RPMI7951 (cell line): ENCODE measurements around the gene GLB1L. TPM values are rescaled to one million over a fixed set of nuclear protein-coding genes. Genes with fewer than 3 reads are reported as not detected.
"Not testable (repeated sequence)": the region's sequence is repeated elsewhere in the genome, so short reads cannot be mapped to it uniquely, and the experiment has no call there.

ENCODE experiments used
- DNase-seq: peaks from one replicate; pipeline ENCODE4 v3.0.0-alpha.2; 2012; ENCODE audit warnings: low read depth
- total RNA-seq: library from RNA; depleted of rRNA; stranded (reverse); fragments of >200 nt; shearing (Covaris generic); gene quantifications from 2 replicates; pipeline ENCODE4 v1.2.3, GENCODE V29; 2014

GLB1L gene
- total RNA-seq, 1 experiment from 2014 or later: 35.0 TPM

DNA sequence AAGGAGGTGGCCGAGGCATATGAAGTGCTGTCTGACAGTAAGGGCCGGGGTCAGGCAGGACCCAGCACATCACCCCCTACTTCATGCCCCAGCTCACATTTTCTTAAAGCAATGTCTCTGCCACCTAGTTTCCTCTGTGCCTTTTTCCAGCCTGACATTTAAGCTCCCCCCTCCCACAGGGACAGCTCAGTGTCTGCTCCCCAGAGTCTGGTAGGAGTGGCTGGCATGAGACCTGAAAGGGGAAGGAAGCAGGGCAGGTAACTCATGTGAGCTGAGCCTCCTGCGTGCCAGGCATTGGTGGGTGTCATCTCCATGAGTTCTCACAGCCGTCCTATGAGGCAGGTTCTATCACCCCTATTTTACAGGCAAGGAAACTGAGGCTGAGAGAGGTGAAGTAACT, 35.4 kb upstream of the GLB1L start:
- DNase-seq: no peak

DNA sequence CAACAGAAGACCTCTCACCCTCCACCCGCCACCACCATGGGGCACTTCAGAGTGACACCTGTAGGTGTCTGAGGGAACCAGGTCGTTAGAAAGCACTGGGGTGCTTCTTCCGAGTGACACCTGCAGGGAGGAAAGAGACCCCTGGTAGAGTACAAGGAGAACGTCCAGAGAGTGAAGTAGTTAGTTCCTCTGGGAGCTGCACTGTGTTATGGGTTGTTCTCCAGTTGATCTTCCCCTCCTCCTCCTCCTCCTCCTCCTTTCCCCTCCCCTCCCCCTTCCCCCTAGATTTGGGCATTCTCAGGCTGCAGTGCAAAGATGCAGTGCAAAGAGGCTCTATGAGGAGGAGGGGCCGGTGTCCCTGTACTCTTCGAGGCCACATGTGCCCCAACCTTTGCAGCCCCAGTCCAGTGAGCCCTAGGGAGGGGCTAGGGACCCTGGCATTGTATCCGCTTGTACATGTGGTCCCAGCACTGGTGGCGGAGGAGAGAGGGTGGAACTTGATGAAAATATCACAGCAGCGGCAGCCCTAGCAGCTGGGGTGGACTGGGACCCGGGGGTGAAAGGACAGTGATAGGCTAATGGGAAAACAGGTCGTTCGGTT, 34.8 kb upstream of the GLB1L start:
- DNase-seq: no peak

DNA sequence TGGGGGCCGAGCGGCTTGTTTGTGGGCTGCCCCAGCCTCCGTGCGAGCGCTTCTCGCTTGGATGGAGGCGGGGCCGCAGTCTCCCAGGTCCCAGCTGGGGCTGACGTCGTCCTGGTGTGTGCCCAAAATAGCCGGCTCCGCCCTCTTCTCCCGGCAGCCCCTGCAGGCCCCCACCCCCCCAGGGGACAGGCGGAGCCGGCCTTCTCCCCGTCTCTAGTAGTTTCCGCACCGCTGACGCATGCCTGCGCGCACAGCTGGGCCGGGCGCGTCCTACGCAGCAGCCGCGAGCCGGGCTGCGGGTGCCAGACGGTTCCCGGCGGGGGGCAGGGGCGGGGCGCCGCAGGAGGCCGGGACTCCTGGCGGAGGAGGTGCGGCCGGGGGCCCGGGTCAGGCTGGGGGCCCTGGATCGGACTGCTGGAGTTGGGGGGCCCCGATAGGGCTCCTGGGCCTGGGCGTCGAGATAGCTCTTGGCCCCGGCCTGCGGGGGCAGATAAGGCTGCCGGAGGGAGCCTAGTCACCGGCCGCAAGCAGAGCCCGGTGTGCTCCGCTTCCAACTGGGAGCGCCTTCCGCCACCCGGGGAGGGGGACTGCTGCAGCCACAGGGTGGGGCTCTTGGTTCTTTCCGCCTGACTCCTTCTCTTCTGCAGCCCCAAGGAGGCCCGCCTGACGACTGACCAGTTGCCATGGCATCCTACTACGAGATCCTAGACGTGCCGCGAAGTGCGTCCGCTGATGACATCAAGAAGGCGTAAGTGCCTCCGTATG, 34.1 kb upstream of the GLB1L start, which contains the start of gene DNAJB2:
Gene DNAJB2, plus strand, starts transcription at position 216 of the 765 bp plus-strand sequence. Its CDS starts 468 bp downstream, at position 684.
- DNase-seq: peak; percentile 99

DNA sequence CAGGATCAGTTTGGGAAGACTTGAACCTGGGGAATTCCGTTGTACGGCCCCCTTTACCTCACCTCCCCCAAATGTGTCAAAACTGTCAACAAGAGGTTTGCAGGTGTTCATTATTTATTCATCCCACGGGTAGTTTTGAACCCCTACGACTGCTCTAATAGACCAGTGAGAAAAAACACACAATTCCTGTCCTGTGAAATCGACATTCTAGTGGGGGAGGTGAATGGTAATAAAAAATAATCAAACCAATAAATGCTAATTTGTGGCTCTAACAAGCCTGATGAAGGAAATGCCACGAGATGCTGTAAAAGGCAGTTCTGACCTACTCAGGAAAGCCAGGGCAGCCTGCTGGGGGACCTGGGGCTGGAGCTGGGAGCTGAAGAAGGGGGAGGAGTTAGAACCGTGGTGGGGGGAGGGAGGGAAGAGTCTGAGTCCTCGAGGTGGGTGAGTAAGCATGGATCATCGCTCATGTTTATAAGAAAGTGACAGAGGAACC, 33.5 kb upstream of the GLB1L start:
- no peak for DNase-seq

DNA sequence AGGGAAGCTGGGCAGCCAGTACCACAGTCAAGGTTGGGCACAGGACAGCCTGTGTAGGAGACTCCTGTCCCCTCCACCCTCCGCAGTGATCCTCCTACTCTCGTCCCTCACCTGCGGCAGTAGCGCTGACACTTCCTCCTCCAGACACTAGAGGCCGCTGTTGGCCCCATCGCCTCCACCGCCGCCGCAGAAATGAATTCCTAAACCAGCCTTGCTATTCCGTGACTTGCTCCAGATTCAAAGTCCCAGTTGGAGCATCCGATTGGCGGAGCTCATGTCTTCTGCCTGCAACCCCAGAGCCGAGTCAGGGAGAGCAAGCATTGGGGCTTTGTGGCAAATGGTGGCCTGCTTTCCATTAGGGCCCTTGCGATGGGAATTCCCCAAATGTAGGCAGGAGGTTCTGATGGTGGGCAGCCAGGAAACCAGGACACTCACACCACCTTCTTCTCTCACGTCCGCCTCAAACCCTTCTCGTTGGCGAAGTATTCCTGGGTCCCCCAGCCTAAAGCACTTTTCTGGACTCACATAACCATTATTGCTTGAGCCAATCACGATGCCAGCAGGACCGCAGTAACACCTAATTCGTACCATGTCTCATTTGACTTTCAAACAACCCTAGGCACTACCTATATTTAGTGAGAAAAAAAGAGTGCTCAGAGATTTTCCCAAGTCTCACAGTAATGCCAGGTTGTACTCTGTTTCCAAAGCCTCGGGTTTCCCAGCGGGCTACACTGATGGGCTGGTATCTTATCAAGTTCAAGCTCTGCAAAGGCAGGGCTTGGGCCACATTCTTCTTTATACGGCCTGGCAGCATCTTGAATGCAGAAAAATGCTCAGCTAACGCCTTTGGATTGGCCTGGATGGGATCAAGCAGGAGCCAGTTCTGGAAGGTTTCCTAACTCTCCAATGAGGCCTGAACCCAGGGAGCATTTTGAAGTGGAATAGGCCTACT, 32.7 kb upstream of the GLB1L start:
- DNase-seq: peak; percentile 77

DNA sequence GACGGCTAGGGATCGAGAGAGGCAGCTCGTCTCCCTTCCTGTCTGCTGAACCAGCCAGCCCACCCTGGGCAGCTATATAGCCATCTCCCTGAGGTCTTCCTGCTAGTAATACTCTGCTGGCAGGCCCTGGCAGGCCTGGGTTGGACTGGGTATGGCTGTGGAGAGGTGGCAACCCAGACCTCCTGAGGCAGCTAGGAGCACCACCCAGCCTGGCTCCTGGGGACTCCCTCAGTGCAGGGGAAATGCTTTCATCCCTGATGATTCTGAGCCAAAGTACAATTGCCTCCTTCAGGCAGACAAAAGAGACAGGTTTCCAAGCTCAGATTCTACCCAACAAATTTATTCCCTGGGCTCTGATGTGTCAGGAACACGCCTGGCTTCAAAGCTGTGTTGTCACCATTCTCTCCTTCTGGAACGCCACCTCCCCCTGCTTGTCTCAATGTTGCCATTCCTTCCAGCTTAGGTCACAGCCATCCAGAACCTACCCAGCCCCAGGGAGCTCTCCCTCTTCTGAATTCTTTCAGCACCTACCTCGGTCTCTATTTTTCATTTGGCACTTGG, 29.2 kb upstream of the GLB1L start:
- peak; percentile 81 for DNase-seq

DNA sequence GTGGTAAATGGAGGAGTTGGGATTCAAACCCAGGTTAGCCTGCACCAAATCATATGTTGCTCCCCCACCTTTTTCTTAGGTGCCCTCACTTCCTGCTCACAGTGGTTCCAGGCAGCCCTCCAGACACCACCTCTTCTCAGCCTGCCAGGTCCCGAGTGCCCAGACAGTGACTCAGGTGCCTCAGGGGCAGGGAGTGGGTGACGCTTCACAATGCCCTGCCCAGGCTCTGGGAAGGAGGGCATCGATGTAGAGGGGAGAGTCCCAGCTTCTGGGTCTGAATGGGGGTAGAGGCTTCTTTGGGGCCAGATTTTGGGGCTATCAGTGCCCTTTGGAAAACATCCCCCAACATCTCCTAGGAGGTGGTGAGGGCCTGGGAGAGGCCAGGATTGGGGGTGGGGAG, 28.7 kb upstream of the GLB1L start:
- DNase-seq: peak; percentile 84

DNA sequence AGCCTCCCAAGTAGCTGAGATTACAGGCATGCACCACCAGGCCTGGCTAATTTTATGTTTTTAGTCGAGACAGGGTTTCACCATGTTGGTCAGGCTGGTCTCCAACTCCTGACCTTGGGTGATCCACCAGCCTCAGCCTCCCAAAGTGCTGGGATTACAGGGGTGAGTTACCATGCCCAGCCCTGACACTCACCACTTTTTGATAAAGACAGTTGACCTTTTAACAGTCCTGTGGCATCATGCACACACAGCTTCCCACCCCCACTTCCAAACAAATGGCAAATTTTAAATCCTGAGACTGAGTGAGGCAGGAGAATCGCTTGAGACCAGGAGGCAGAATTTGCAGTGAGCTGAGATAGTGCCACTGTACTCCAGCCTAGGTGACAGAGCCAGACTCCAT, 27.8 kb upstream of the GLB1L start:
- peak; percentile 82 for DNase-seq

DNA sequence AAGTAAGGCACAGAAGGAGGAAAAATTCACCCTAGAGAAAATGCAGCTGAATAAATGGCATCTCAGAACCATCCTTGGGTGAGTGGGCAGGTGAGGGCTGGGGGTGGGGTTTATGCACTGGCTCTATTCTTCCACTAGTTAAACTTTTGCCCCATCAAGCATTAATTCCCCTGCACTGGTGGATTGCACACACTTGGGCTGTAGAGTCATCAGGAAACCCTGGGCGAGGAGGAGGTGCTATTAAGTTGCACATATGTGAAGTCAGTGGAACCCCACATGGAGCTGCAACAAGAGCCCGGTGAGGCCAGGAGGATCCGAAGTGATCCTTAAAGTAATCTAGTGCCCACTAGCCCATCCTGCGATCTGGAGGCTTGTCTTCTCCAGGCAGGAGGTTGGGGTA, 27.1 kb upstream of the GLB1L start:
- no peak for DNase-seq

DNA sequence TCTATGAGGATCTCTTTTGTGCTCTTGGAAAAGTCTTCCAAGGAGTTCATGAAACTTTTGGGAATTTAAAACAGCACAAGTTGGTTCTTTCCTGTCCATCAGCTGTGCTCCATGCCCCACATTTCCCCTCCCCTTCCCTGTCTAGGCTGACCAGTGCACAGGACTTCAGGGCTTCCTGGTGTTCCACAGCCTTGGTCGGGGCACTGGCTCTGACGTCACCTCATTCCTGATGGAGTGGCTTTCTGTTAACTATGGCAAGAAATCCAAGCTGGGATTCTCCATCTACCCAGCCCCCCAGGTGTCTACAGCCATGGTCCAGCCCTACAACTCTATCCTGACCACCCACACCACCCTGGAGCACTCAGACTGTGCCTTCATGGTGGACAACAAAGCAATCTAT, 25.8 kb upstream of the GLB1L start:
- DNase-seq: no peak

DNA sequence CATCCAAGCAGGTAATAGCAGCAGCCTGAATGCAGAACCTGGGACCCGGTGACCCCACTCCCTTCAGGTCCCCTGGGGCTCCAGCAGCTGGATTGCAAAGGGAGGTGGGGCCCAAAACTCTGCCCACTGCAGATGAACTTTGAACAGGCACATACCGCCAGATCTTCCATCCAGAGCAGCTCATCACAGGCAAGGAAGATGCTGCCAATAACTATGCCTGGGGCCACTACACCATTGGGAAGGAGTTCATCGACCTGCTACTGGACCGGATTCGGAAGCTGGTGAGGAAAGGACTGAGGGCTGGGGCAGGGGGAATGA, 24.8 kb upstream of the GLB1L start:
- DNase-seq: no peak

DNA sequence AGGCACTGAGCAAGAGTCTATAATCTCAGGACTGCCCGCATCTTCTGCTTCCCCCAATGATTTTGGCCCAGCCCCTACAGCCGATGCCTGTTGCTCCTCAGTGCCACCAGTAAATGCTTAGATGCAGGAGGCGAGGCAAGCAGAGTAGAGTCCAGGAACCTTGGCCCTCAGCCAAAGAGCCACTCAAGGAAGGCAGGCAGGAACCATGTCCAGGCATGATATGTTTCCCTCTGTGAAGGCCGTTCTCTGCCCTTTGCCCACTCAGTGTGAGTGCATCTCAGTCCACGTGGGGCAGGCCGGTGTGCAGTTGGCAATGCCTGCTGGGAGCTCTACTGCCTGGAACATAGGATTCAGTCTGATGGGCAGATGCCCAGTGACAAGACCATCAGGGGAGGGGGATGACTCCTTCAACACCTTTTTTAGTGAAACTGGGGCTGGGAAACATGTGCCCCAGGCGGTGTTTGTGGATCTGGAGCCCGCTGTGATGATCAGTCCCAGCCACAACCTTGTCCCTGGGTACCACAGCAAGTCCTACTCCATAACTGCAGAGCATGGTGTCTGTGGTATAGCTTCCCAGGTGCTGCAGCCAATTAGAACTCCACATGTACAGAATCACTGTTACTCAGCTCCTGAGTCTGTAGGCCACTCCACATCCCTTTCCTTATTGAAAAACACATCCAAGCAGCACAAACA, 24.3 kb upstream of the GLB1L start:
- DNase-seq: no peak

DNA sequence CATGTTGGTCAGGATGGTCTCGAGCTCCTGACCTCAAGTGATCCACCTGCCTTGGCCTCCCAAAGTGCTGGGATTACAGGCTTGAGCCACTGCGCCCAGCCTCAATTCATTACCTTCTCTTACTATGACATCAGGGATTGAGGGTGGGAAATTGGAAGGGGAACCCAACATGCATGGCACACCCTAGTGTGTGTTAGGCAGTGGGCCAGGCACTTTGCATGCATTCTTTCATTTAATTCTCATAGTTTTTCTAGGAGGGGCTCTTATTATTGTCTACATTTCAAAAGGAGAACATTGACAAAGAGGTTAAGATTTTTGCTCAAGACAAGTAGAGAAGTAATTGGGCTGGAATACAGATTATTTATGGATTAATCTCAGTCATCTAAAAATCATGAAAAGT, 23.1 kb upstream of the GLB1L start:
- no peak for DNase-seq

DNA sequence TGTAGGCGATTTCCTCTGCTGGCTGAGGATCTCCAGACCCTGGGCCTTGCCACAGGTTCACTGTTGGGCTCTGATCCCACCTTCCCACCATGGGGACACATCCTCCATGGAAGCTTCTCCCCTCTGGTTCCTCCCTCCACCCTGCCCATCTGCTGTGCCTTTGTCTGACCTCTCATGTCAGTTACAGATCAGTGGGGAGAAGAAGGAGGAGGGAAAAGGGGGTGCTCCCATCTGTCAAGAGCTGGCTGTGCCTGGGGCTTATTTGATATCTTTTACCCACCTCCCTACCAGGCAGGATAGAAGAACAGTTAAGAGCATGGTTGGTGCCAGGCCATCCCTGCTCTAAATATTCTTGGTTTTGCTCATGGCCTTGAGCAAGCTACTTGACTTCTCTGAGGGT, 21.6 kb upstream of the GLB1L start:
- no peak for DNase-seq

DNA sequence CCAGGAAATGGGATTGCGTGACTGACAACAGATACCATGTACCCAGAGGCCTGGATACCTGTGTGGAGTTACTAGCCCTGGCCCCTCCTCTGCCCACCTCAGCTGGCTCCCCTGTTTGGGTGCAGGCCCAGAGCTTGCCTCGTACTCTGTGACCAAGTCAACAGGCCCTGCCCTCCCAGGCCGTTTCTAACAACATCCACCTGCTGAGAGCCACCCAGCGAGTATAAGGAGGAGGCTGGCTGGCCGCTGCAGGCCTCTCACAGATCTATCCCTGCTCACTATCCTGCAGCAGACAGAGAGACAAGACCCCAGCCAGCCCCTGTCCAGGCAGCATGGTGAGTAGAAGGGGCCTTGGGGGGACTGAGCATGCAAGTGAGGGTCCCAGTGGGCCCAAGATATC, 21.0 kb upstream of the GLB1L start:
- no peak for DNase-seq

DNA sequence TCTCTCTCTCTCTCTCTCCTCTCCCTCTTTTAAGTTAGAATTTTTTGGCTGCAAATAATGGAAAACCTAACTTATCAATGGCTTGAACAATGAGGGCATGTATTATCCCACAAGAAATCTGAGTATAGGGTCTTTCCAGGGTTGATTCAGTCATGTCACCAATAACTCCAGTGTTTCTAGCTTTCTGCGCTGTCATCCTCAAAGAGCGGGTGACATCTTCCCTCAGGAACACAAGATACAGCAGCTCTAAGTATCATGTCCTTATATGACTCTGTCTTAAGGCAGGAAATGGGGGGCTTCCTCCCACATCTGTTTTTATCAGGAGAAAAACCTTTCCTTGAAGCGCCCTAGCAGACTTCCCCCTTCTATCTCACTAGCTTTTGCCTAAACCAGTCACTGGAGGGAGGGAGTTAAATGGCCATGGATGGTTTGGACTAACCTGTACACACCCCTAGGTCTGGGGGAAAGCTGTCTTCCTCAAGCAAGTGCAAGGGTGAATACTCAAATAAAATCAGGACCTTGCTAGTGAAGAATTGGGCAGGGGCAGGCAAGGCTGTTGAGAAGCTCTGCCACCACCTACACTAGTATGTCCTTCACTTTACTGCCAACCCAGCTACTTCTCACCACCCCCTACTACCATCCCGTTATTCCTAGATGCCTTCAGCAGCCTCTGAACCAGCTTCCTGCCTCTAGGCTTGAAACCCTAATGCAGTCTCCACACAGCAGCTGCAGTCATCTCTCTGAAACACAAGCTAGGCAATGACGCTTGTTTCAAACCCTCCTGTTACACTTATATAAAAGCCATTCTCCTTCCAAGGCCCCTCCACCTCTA, 16.0 kb upstream of the GLB1L start:
- DNase-seq: no peak

DNA sequence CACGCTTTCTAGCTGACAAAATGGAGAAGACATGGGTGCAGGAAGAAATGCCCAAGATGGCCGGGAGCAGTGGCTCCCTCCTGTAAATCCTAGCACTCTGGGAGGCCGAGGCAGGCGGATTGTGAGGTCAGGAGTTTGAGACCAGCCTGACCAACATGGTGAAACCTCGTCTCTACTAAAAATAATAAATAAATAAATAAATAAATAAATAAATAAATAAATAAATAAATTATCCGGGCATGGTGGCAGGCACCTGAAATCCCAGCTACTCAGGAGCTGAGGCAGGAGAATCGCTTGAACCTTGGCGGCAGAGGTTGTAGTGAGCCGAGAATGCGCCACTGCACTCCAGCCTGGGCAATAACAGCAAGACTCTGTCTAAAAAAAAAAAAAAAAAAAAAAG, 13.7 kb upstream of the GLB1L start:
- DNase-seq: not testable (repeated sequence)

DNA sequence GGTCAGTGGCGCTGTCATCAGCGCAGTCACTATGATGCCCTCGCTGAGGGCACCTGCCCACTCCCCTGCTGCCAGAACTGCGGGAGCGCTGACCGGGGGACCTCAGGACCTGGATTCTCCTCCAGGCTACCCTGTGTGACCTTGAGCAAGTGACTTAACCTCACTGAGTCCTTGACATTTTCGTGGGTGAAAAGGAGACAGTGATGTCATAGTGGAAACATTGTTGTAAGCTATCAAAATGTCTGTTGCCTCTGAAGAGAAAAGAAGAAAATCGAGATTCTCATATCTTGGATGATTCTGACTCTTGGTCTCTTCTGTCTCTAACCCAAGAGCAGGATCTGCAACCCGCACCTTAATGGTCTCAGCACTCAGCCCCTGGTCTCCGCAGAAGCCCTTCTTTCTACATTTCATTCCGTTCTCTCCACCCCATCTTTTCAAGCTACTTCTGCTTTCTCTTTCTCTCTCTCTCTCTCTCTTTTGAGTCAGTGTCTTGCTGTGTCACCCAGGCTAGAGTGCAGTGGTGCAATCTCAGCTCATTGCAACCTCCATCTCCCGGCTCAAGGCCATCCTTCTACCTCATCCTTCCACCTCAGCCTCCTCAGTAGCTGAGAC, 9.5 kb upstream of the GLB1L start:
- no peak for DNase-seq

DNA sequence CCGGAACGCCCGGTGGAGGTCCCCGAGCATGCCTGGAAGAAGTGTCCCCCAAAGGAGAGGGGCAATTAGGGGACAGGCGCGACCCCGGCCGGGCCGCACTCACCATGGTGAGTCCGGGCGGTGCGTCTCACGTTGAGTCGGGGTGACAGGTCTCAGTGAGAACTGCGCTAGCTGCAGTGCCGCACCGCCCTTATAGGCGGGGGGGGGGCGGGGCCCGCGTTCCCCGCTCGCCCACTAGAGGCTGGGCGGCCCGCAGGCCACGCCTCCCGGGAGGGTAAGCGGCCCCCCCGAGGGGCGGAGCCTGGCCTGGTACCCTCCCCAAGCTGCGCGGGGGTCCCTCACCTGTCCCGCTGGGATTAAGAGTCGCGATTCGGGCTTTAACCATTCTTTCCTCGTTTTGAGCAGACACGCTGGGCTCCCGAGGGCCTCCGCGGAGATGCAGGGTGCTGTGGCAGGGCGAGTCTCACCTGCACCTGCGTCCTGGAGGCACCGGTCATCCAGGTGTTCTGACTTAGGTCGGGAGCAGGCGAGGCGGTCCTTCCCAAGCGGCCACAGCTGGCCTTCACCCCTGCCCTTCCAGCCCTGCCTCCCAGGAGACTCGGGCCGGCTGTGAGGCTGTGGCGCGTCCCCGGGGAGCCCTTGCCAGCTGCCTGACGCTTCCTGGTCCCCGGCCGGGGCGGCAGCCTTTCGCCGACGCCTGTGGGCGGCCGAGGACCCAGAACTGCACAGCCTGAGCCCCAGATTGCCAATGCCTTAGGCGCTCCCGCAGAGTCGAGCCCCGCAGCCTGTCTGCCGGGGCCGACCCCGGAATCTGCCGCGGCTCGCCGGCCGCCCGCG, 8.7 kb upstream of the GLB1L start, which contains the start of gene TUBA4A:
Gene TUBA4A, minus strand, starts transcription at position 166 of the 837 bp plus-strand sequence. Its CDS starts 60 bp downstream, at position 106.
- peak; percentile 65 for DNase-seq
